Muscle layer of colon (tissue), 2 donors: ENCODE measurements around the gene KCNAB2.
"Not testable (repeated sequence)": the region's sequence is repeated elsewhere in the genome, so short reads cannot be mapped to it uniquely, and the experiment has no call there.

ENCODE experiments used
- H3K27ac ChIP-seq: one replicate; pipeline ENCODE4 v1.7.0; 2013; ENCODE audit warnings: low read depth, mild to moderate bottlenecking, low read length, moderate library complexity
- H3K27me3 ChIP-seq, 2 donors: one replicate each; pipeline ENCODE4 v1.7.0; 2013; ENCODE audit warnings: low read length in 2 of 2, mild to moderate bottlenecking in 2 of 2; ENCODE audit not compliant: insufficient read depth in 2 of 2, control insufficient read depth in 1 of 2
- H3K36me3 ChIP-seq: one replicate; pipeline ENCODE4 v1.7.0; 2013; ENCODE audit warnings: mild to moderate bottlenecking, low read length; ENCODE audit not compliant: insufficient read depth
- H3K4me1 ChIP-seq: one replicate; pipeline ENCODE4 v1.7.0; 2013; ENCODE audit warnings: mild to moderate bottlenecking, low read length; ENCODE audit not compliant: insufficient read depth
- H3K4me3 ChIP-seq, 2 donors: one replicate each; pipeline ENCODE4 v1.7.0; 2013; ENCODE audit warnings: low read length in 2 of 2, low read depth in 1 of 2, mild to moderate bottlenecking in 1 of 2, moderate library complexity in 1 of 2
- H3K9ac ChIP-seq: one replicate; pipeline ENCODE4 v1.7.0; 2013; ENCODE audit warnings: low read length
- H3K9me3 ChIP-seq: one replicate; pipeline ENCODE4 v1.7.0; 2013; ENCODE audit warnings: mild to moderate bottlenecking, low read length
- donor health status: abdominal sarcoma.
- donor health status: Adenocarcinoma of cecum.

Gene KCNAB2

GRCh38 chr1:6077061-6077460 lies 31.4 kb downstream of the KCNAB2 start:
- H3K27ac ChIP-seq, H3K9ac ChIP-seq, H3K36me3 ChIP-seq, H3K4me3 ChIP-seq, H3K9me3 ChIP-seq, H3K27me3 ChIP-seq: not testable (repeated sequence)
- peaks cover 14% of the 10 kb centered on the region for H3K4me1 ChIP-seq

GRCh38 chr1:6077506-6077905 lies 31.8 kb downstream of the KCNAB2 start:
- Histone ChIP-seq H3K27me3 (no peaks in the 10 kb centered on the region), H3K9me3 (no peaks in the 10 kb centered on the region), H3K4me3 (no peak overlapping the region), H3K27ac (no peak overlapping the region), H3K9ac (no peak overlapping the region), H3K36me3 (no peaks in the 10 kb centered on the region), H3K4me1 (peaks cover 18% of the 10 kb centered on the region)

GRCh38 chr1:6077919-6078318 lies 32.2 kb downstream of the KCNAB2 start:
- H3K36me3 ChIP-seq: no peaks in the 10 kb centered on the region
- no peaks in the 10 kb centered on the region for H3K9me3 ChIP-seq
- no peak overlapping the region for H3K4me3 ChIP-seq
- H3K9ac ChIP-seq: no peak overlapping the region
- H3K4me1 ChIP-seq: peaks cover 23% of the 10 kb centered on the region
- no peaks in the 10 kb centered on the region for H3K27me3 ChIP-seq
- no peak overlapping the region for H3K27ac ChIP-seq

- peaks cover 35% of the 10 kb centered on the region for H3K4me1 ChIP-seq
- H3K27ac ChIP-seq: no peak overlapping the region
- H3K4me3 ChIP-seq: no peak overlapping the region
- H3K9ac ChIP-seq: no peak overlapping the region
- no peaks in the 10 kb centered on the region for H3K9me3 ChIP-seq
- no peaks in the 10 kb centered on the region for H3K27me3 ChIP-seq
- H3K36me3 ChIP-seq: no peaks in the 10 kb centered on the region
Observed at GRCh38 chr1:6080469-6080868, 34.8 kb downstream of the KCNAB2 start.

- H3K9ac ChIP-seq: no peak overlapping the region
- H3K27me3 ChIP-seq: no peaks in the 10 kb centered on the region
- no peaks in the 10 kb centered on the region for H3K36me3 ChIP-seq
- H3K9me3 ChIP-seq: no peaks in the 10 kb centered on the region
- H3K4me1 ChIP-seq: peaks cover 35% of the 10 kb centered on the region
- H3K4me3 ChIP-seq: no peak overlapping the region
- no peak overlapping the region for H3K27ac ChIP-seq
Observed at GRCh38 chr1:6081901-6082300, 36.2 kb downstream of the KCNAB2 start.

GRCh38 chr1:6082430-6082971 lies 36.8 kb downstream of the KCNAB2 start:
- no peak overlapping the region for H3K27ac ChIP-seq
- H3K36me3 ChIP-seq: no peaks in the 10 kb centered on the region
- H3K9me3 ChIP-seq: no peaks in the 10 kb centered on the region

GRCh38 chr1:6083385-6083784 lies 37.7 kb downstream of the KCNAB2 start:
- H3K4me3 ChIP-seq: no peak overlapping the region
- H3K9ac ChIP-seq: no peak overlapping the region
- H3K9me3 ChIP-seq: no peaks in the 10 kb centered on the region
- no peaks in the 10 kb centered on the region for H3K36me3 ChIP-seq
- no peak overlapping the region for H3K27ac ChIP-seq
- no peaks in the 10 kb centered on the region for H3K27me3 ChIP-seq
- H3K4me1 ChIP-seq: peaks cover 35% of the 10 kb centered on the region

More at GRCh38 chr1:6082430-6082971, 36.8 kb downstream of the KCNAB2 start:
- H3K4me3 ChIP-seq: no peak overlapping the region
- no peak overlapping the region for H3K9ac ChIP-seq
- peaks cover 35% of the 10 kb centered on the region for H3K4me1 ChIP-seq
- no peaks in the 10 kb centered on the region for H3K27me3 ChIP-seq

- no peaks in the 10 kb centered on the region for H3K36me3 ChIP-seq
- H3K9ac ChIP-seq: no peak overlapping the region
- no peak overlapping the region for H3K4me3 ChIP-seq
- H3K9me3 ChIP-seq: no peaks in the 10 kb centered on the region
- peaks cover 35% of the 10 kb centered on the region for H3K4me1 ChIP-seq
- H3K27me3 ChIP-seq: no peaks in the 10 kb centered on the region
- no peak overlapping the region for H3K27ac ChIP-seq
Observed at GRCh38 chr1:6083801-6084446, 38.2 kb downstream of the KCNAB2 start.

- Histone ChIP-seq H3K27me3 (no peaks in the 10 kb centered on the region), H3K36me3 (no peaks in the 10 kb centered on the region), H3K9me3 (no peaks in the 10 kb centered on the region), H3K4me1 (peaks cover 35% of the 10 kb centered on the region), H3K9ac (no peak overlapping the region), H3K27ac (no peak overlapping the region), H3K4me3 (no peak overlapping the region)
Observed at GRCh38 chr1:6084781-6085495, 39.2 kb downstream of the KCNAB2 start.

GRCh38 chr1:6085666-6086065 lies 40.0 kb downstream of the KCNAB2 start:
- H3K27me3 ChIP-seq: no peaks in the 10 kb centered on the region
- no peak overlapping the region for H3K9ac ChIP-seq
- no peak overlapping the region for H3K4me3 ChIP-seq
- peaks cover 28% of the 10 kb centered on the region for H3K4me1 ChIP-seq
- H3K9me3 ChIP-seq: no peaks in the 10 kb centered on the region
- H3K27ac ChIP-seq: no peak overlapping the region
- H3K36me3 ChIP-seq: no peaks in the 10 kb centered on the region

GRCh38 chr1:6086358-6086757 lies 40.7 kb downstream of the KCNAB2 start:
- H3K27me3 ChIP-seq: no peaks in the 10 kb centered on the region
- H3K4me1 ChIP-seq: peaks cover 27% of the 10 kb centered on the region
- no peaks in the 10 kb centered on the region for H3K9me3 ChIP-seq
- H3K27ac ChIP-seq: no peak overlapping the region
- no peak overlapping the region for H3K4me3 ChIP-seq
- H3K36me3 ChIP-seq: no peaks in the 10 kb centered on the region
- H3K9ac ChIP-seq: no peak overlapping the region
